Smooth muscle cell (in vitro differentiated cells): ENCODE measurements around the gene PLXNA4. TPM values are rescaled to one million over a fixed set of nuclear protein-coding genes. Genes with fewer than 3 reads are reported as not detected.

Experiments used
- DNase-seq: peaks from one replicate; lab custom pipeline; 2025; ENCODE audit not compliant: unreplicated experiment; lab: John Stamatoyannopoulos, UW
- H2AFZ ChIP-seq: fragments of 200-600 bp; sonication (generic); 2 replicates; pipeline ENCODE4 v1.6.0; 2016; ENCODE audit warnings: antibody characterized with exemption, low read depth, mild to moderate bottlenecking
- H3F3A ChIP-seq: fragments of 200-600 bp; sonication (generic); 2 replicates; pipeline ENCODE4 v1.6.0; 2017; ENCODE audit warnings: antibody characterized with exemption, low read depth
- H3K27ac ChIP-seq: fragments of 200-600 bp; sonication (generic); 2 replicates; pipeline ENCODE4 v1.5.1; 2016; ENCODE audit warnings: low read depth, mild to moderate bottlenecking
- H3K27me3 ChIP-seq: fragments of 200-600 bp; sonication (generic); 2 replicates; pipeline ENCODE4 v1.6.1; 2016; ENCODE audit warnings: low read depth, mild to moderate bottlenecking
- H3K36me3 ChIP-seq: fragments of 200-600 bp; sonication (generic); 2 replicates; pipeline ENCODE4 v1.5.1; 2016; ENCODE audit warnings: low read depth
- H3K4me1 ChIP-seq: fragments of 200-600 bp; sonication (generic); 2 replicates; pipeline ENCODE4 v1.5.1; 2016; ENCODE audit warnings: low read depth
- H3K4me2 ChIP-seq: fragments of 200-600 bp; sonication (generic); 2 replicates; pipeline ENCODE4 v1.6.0; 2016; ENCODE audit warnings: mild to moderate bottlenecking
- H3K4me3 ChIP-seq: fragments of 200-600 bp; sonication (generic); 2 replicates; pipeline ENCODE4 v1.5.1; 2016; ENCODE audit warnings: mild to moderate bottlenecking
- H3K79me2 ChIP-seq: fragments of 200-600 bp; sonication (generic); 2 replicates; pipeline ENCODE4 v1.6.0; 2016; ENCODE audit warnings: low read depth, mild to moderate bottlenecking
- H3K9ac ChIP-seq: fragments of 200-600 bp; sonication (generic); 2 replicates; pipeline ENCODE4 v1.6.0; 2016; ENCODE audit warnings: low read depth
- H3K9me3 ChIP-seq: fragments of 200-600 bp; sonication (generic); replicated peaks from 2 replicates; pipeline ENCODE4 v1.5.1; 2016; ENCODE audit warnings: low read depth
- H4K20me1 ChIP-seq: fragments of 200-600 bp; sonication (generic); 2 replicates; pipeline ENCODE4 v1.6.0; 2016; ENCODE audit warnings: low read depth
- CTCF ChIP-seq: fragments of 200-600 bp; sonication (generic); IDR thresholded peaks from 2 replicates; pipeline ENCODE4 v1.5.1; 2017; ENCODE audit warnings: borderline replicate concordance, mild to moderate bottlenecking, antibody characterized with exemption; ENCODE audit not compliant: insufficient read depth, poor library complexity, severe bottlenecking
- WGBS: methylation state at CpG from one replicate; pipeline ENCODE4 v1.1.7; 2016; ENCODE audit warnings: low lambda C conversion rate; 5-methylcytosine and 5-hydroxymethylcytosine counted together
- polyA plus RNA-seq: library from polyadenylated mRNA; unstranded; fragments of >200 nt; fragmentation: Nextera tagmentation; extraction: Ambion mirVana; gene quantifications from 2 replicates; pipeline ENCODE4 v1.2.1, GENCODE V29; 2016
- total RNA-seq: library from RNA; depleted of rRNA; stranded (reverse); fragments of >200 nt; gene quantifications from 2 replicates; pipeline ENCODE4 v1.2.3, GENCODE V29; 2014

Gene PLXNA4
- total and polyA plus RNA-seq, 2 experiments from 2014 or later = 8.5 to 9.9 TPM

- no peaks in the 10 kb centered on the region for H3K9me3 ChIP-seq
- no peaks in the 10 kb centered on the region for H4K20me1 ChIP-seq
- H3K9ac ChIP-seq = no peak overlapping the region
- DNase-seq = no peak
- no peaks in the 10 kb centered on the region for H3K79me2 ChIP-seq
- 67% methylated on average over 10 of the region's 10 CpGs for WGBS
- H2AFZ ChIP-seq = no peak overlapping the region
- no peaks in the 10 kb centered on the region for H3K36me3 ChIP-seq
- no peaks in the 10 kb centered on the region for H3F3A ChIP-seq
- TF ChIP-seq CTCF = no peak
- no peak overlapping the region for H3K27ac ChIP-seq
- H3K4me1 ChIP-seq = no peaks in the 10 kb centered on the region
- H3K4me2 ChIP-seq = peak overlapping the region; percentile 12
- no peak overlapping the region for H3K4me3 ChIP-seq
- no peaks in the 10 kb centered on the region for H3K27me3 ChIP-seq
These were observed 398.4 kb downstream of the PLXNA4 start for GRCh38 chr7:132177708-132178401.

- no peak for TF ChIP-seq CTCF
- no peak for DNase-seq
- H3K36me3 ChIP-seq = no peaks in the 10 kb centered on the region
- no peaks in the 10 kb centered on the region for H4K20me1 ChIP-seq
- H3K4me1 ChIP-seq = no peaks in the 10 kb centered on the region
- H3K9me3 ChIP-seq = no peaks in the 10 kb centered on the region
- no peak overlapping the region for H3K4me3 ChIP-seq
- H3K4me2 ChIP-seq = no peak overlapping the region
- no peaks in the 10 kb centered on the region for H3K27me3 ChIP-seq
- no peak overlapping the region for H3K9ac ChIP-seq
- H3F3A ChIP-seq = no peaks in the 10 kb centered on the region
- no peak overlapping the region for H3K27ac ChIP-seq
- 94% methylated on average over 8 of the region's 8 CpGs for WGBS
- H3K79me2 ChIP-seq = no peaks in the 10 kb centered on the region
- H2AFZ ChIP-seq = no peak overlapping the region
These were observed 399.6 kb downstream of the PLXNA4 start for GRCh38 chr7:132176719-132177118.

- H4K20me1 ChIP-seq = no peaks in the 10 kb centered on the region
- no peak overlapping the region for H2AFZ ChIP-seq
- H3K27me3 ChIP-seq = no peaks in the 10 kb centered on the region
- no peak for DNase-seq
- H3K27ac ChIP-seq = no peak overlapping the region
- WGBS = 51% methylated on average over 5 of the region's 5 CpGs
- no peaks in the 10 kb centered on the region for H3K36me3 ChIP-seq
- TF ChIP-seq CTCF = no peak
- no peak overlapping the region for H3K4me2 ChIP-seq
- no peaks in the 10 kb centered on the region for H3K4me1 ChIP-seq
- H3K4me3 ChIP-seq = no peak overlapping the region
- H3K9ac ChIP-seq = no peak overlapping the region
- H3F3A ChIP-seq = no peaks in the 10 kb centered on the region
- no peaks in the 10 kb centered on the region for H3K79me2 ChIP-seq
- no peaks in the 10 kb centered on the region for H3K9me3 ChIP-seq
These were observed 405.1 kb downstream of the PLXNA4 start for GRCh38 chr7:132171130-132171576.

- Histone ChIP-seq H3K27ac (no peak overlapping the region), H3K4me3 (no peak overlapping the region), H3F3A (peaks cover 7% of the 10 kb centered on the region), H3K9ac (no peak overlapping the region), H3K4me1 (no peaks in the 10 kb centered on the region), H3K4me2 (no peak overlapping the region), H3K9me3 (no peaks in the 10 kb centered on the region), H3K27me3 (no peaks in the 10 kb centered on the region), H2AFZ (no peak overlapping the region), H3K36me3 (no peaks in the 10 kb centered on the region), H3K79me2 (no peaks in the 10 kb centered on the region), H4K20me1 (no peaks in the 10 kb centered on the region)
- 81% methylated on average over 9 of the region's 9 CpGs for WGBS
- DNase-seq = no peak
- TF ChIP-seq CTCF = no peak
These were observed 406.5 kb downstream of the PLXNA4 start for GRCh38 chr7:132169730-132170129.
